Heart right ventricle (tissue), 16 donors: Measurements from ENCODE around the gene RFTN1. TPM values are rescaled to one million over a fixed set of nuclear protein-coding genes. Genes with fewer than 3 reads are reported as not detected.

Source experiments
- ATAC-seq, 8 donors: fragments of 200-7000 bp; cut with Tn5 transposase; one replicate each; pipeline ENCODE4 v1.9.1; 2020; ENCODE audit warnings: mild to moderate bottlenecking in 8 of 8, moderate library complexity in 8 of 8, moderate number of reproducible peaks in 1 of 8
- DNase-seq, 2 donors: peaks; one replicate each; pipeline ENCODE4 v3.0.0-alpha.2; 2020
- H3K27ac ChIP-seq, 10 donors: fragments of 200-600 bp; sonication (generic) in 2 of 10; one replicate each; pipeline versions ENCODE4 v1.5.0 to v1.8.0; 2020 to 2022; ENCODE audit warnings: mild to moderate bottlenecking in 3 of 10
- H3K27me3 ChIP-seq, 7 donors: fragments of 200-600 bp; one replicate each; pipeline ENCODE4 v1.8.0; 2021 to 2022; ENCODE audit warnings: mild to moderate bottlenecking in 2 of 7
- H3K36me3 ChIP-seq, 9 donors: fragments of 200-600 bp; sonication (generic) in 1 of 9; one replicate each; pipeline versions ENCODE4 v1.5.0 to v1.8.0; 2020 to 2022; ENCODE audit warnings: mild to moderate bottlenecking in 2 of 9
- H3K4me1 ChIP-seq, 9 donors: fragments of 200-600 bp; sonication (generic) in 1 of 9; one replicate each; pipeline versions ENCODE4 v1.5.0 to v1.8.0; 2020 to 2022; ENCODE audit warnings: mild to moderate bottlenecking in 4 of 9
- H3K4me3 ChIP-seq, 10 donors: fragments of 200-600 bp; sonication (generic) in 2 of 10; one replicate each; pipeline versions ENCODE4 v1.5.0 to v1.8.0; 2020 to 2022; ENCODE audit warnings: mild to moderate bottlenecking in 7 of 10, moderate library complexity in 2 of 10
- H3K9me3 ChIP-seq, 11 donors: fragments of 200-600 bp in 10 of 11; sonication (generic) in 2 of 11; one replicate each; pipeline versions ENCODE4 v1.5.0 to v1.8.0; 2013 to 2022; ENCODE audit warnings: mild to moderate bottlenecking in 2 of 11, control low read depth in 1 of 11, moderate library complexity in 1 of 11
- WGBS, 2 donors: extraction: QIAGEN DNeasy Blood & Tissue Kit; methylation state at CpG; one replicate each; pipeline ENCODE4 v1.1.7; 2013; ENCODE audit warnings: inconsistent platforms in 1 of 2; 5-methylcytosine and 5-hydroxymethylcytosine counted together
- intact Hi-C, 10 donors: fragments of 100-400 bp; cut with DNase I; formaldehyde crosslinking; loops; one replicate each; pipeline versions ENCODE4 v1.11.1 to v1.14.2; 2022
- polyA plus RNA-seq, 2 donors: library from polyadenylated mRNA; stranded (reverse); fragments of 200-250 nt; gene quantifications; one replicate each; pipeline ENCODE4 v1.2.3, GENCODE V29; 2013
- total RNA-seq, 10 donors: library from RNA; stranded (reverse); fragmentation: NEBNext Ultra II Directional in 3 of 10; extraction: Animal tissue kit (Norgen Biotek cat#: 25700) in 3 of 10; gene quantifications; one replicate each; pipeline versions ENCODE4 v1.2.1 to v1.2.4, GENCODE V29; 2021 to 2023
- TF ChIP-seq, protein P1 (sequence below), 9 donors: fragments of 200-600 bp; sonication (generic) in 2 of 9; IDR thresholded peaks; one replicate each; pipeline versions ENCODE4 v1.5.0 to v1.8.0; 2021 to 2022; ENCODE audit warnings: antibody characterized with exemption in 9 of 9, mild to moderate bottlenecking in 5 of 9, moderate library complexity in 1 of 9
- donor health status: Arrhythmogenic right ventricular cardiomyopathy.
- donor health status: ischemic (EF 13 %, LVEDD 7.1; RV severe dilation, severe dysfunction).
- donor health status: healthy with polysubstance abuse.
- donor health status: DM: no; HTN: yes; CAD: no.
- donor health status: DM: no; HTN: no; CAD: no.
- donor health status: ischemic (EF 25% LVEDD 6.9; RV normal size, moderate dysfunction).
- donor health status: ischemic (EF 25% LVEDD 5.7; RV mildly dilated, moderate dysfunction).
- donor health status: healthy.
- donor health status: DM: yes; HTN: yes; CAD: no.
- donor health status: Ischemic cardiomyopathy.
- donor health status: ischemic (EF 35%, LVEDD 5.7; RV mildly dilated, moderate dysfunction).
- donor health status: nonischemic (EF 11% LVEDD 7.7; RV severe dilation, severe dysfunction).
- donor health status: DM: yes; HTN: yes; CAD: no.
- donor health status: PGD.
- donor health status: ischemic (EF 29% LVEDD 5.4; RV normal size, mild dysfunction).
- donor health status: nonischemic (EF 23%, LVEDD 6.1; RV moderate dilation, normal function).

The RFTN1 gene
- total and polyA plus RNA-seq, 12 donors, result 17.4 to 32.2 (median 24.0) TPM

DNA sequence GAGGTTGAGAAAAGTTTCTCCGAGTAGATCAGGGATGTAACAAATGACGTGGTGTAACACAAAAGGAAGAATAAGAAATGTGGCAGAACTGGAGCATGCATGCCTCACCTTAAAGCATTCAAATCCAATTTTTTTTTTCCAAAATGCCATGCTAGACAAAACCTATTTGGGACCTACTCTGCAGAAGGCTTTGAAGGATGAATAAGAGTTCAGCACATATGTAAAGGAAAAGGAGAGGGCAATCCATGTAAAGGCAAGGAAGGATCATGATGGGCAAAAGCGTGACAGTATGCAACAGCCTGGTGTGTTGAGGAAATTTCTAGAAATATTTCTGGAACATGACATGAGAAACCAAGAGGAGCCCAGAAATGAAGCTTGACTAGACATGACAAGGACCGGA is 132.1 kb downstream of the RFTN1 start:
- intact Hi-C loops, result no loop called here
- no peaks in the 10 kb centered on the region for H3K27me3 ChIP-seq
- TF ChIP-seq, protein P1, sequence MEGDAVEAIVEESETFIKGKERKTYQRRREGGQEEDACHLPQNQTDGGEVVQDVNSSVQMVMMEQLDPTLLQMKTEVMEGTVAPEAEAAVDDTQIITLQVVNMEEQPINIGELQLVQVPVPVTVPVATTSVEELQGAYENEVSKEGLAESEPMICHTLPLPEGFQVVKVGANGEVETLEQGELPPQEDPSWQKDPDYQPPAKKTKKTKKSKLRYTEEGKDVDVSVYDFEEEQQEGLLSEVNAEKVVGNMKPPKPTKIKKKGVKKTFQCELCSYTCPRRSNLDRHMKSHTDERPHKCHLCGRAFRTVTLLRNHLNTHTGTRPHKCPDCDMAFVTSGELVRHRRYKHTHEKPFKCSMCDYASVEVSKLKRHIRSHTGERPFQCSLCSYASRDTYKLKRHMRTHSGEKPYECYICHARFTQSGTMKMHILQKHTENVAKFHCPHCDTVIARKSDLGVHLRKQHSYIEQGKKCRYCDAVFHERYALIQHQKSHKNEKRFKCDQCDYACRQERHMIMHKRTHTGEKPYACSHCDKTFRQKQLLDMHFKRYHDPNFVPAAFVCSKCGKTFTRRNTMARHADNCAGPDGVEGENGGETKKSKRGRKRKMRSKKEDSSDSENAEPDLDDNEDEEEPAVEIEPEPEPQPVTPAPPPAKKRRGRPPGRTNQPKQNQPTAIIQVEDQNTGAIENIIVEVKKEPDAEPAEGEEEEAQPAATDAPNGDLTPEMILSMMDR (IDR thresholded peaks at IDR 0.05), result no peak
- DNase-seq (no peak), ATAC-seq (no peak)
- peaks cover 0 to 41% (median 4%) of the 10 kb centered on the region in 9 donors for H3K36me3 ChIP-seq
- 79 to 91% methylated on average over 4 of the region's 4 CpGs for WGBS, 2 donors
- H3K4me1 ChIP-seq, result peaks cover 14 to 39% (median 23%) of the 10 kb centered on the region in 9 donors
- H3K9me3 ChIP-seq, result peaks cover 0 to 4% (median 0%) of the 10 kb centered on the region in 11 donors
- no peak overlapping the region for H3K4me3 ChIP-seq
- no peak overlapping the region for H3K27ac ChIP-seq

DNA sequence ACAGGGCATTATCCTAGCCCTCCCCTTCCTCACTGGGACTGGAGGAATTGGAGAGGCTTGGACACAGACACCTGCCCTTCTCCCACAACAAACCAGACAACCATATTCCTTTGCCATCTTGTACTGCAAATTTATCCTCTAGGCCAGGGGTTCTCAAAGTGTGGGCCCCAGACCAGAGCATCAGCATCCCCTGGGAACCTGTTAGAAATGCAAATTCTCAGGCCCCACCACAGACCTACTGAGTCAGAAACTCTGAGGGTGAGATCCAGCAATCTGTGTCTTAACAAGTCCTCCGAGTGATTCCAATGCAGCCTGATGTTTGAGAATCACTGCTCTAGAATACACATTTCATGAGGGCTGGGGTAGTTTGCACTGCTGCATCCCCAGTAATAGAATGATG is 133.1 kb downstream of the RFTN1 start:
- intact Hi-C loops, result no loop called here
- peaks cover 17 to 49% (median 32%) of the 10 kb centered on the region in 9 donors for H3K4me1 ChIP-seq
- WGBS, 2 donors, result 96 to 100% methylated on average over 1 of the region's 1 CpG
- TF ChIP-seq, protein P1 (IDR thresholded peaks at IDR 0.05), result no peak
- H3K9me3 ChIP-seq, result peaks cover 0 to 4% (median 0%) of the 10 kb centered on the region in 11 donors
- H3K4me3 ChIP-seq, result no peak overlapping the region
- peaks cover 0 to 43% (median 4%) of the 10 kb centered on the region in 9 donors for H3K36me3 ChIP-seq
- no peak overlapping the region for H3K27ac ChIP-seq
- DNase-seq, result no peak
- ATAC-seq, result no peak
- H3K27me3 ChIP-seq, result no peaks in the 10 kb centered on the region

DNA sequence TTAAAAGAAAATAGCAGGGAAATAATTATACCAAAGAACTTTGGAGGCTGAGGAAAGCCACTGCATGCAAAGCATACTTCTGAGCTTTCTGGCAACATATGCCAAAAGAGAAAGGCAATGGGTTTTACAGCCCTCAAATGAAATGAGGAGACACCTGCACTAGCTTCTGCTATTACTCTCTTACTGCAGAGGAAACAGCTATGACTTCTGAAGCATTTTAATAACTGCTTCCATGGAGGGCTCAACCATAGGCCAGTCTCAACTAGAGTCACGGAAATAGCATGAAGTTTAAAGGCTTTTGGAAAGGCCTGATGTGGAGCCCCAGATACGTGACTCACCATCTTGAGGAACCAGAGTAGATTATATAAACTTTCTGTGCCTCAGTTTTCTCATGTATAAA is 133.7 kb downstream of the RFTN1 start:
- Histone ChIP-seq H3K9me3 (peaks cover 0 to 4% (median 0%) of the 10 kb centered on the region in 11 donors), H3K36me3 (peaks cover 0 to 37% (median 4%) of the 10 kb centered on the region in 9 donors), H3K27ac (no peak overlapping the region), H3K4me1 (peaks cover 17 to 55% (median 38%) of the 10 kb centered on the region in 9 donors), H3K4me3 (no peak overlapping the region), H3K27me3 (no peaks in the 10 kb centered on the region)
- 47 to 75% methylated on average over 2 of the region's 2 CpGs for WGBS, 2 donors
- intact Hi-C loops, result loop anchor here in 6 of 10 donors (10.0 kb wide), 1 partner anchor 135 kb away; the partner anchor contains the start of gene RFTN1 (in 6 of the 6)
- DNase-seq (no peak), ATAC-seq (no peak)
- TF ChIP-seq, protein P1 (IDR thresholded peaks at IDR 0.05), result no peak

DNA sequence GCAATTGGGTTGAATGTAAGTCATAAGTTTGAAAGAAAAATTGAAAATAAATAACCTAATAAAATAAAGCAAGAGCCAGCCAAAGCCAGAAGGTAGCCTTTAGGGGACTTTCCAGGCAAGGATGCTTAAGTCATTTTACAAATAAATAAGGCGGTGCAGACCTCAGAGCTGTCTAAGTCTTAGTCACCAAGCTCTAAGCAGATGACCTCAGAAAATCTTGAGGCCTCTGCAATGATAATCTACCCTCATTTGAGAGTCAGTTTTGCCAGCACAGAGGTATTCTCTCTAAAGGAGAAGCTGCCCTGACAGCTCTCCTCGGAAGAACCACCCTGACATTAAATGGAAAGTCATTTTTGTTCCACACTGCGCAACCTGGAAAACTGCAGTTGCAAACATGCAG is 134.6 kb downstream of the RFTN1 start:
- intact Hi-C loops, result loop anchor here in 6 of 10 donors (10.0 kb wide), 1 partner anchor 136 kb away; the partner anchor contains the start of gene RFTN1 (in 6 of the 6)
- TF ChIP-seq, protein P1 (IDR thresholded peaks at IDR 0.05), result no peak
- Histone ChIP-seq H3K4me1 (peaks cover 25 to 64% (median 47%) of the 10 kb centered on the region in 9 donors), H3K36me3 (peaks cover 0 to 36% (median 4%) of the 10 kb centered on the region in 9 donors), H3K27me3 (no peaks in the 10 kb centered on the region), H3K9me3 (peaks cover 0 to 4% (median 0%) of the 10 kb centered on the region in 11 donors), H3K27ac (peak overlapping the region in 1 of 10 donors; percentile 32), H3K4me3 (no peak overlapping the region)
- no peak for ATAC-seq
- 68 to 75% methylated on average over 3 of the region's 3 CpGs for WGBS, 2 donors
- no peak for DNase-seq
